ENCODE data around the gene PAPPA2.

PAPPA2 gene

GRCh38 chr1:176820391-176821031, 357.5 kb downstream of the PAPPA2 start:
- no peak for DNase-seq

- no peak for DNase-seq
These were observed 363.3 kb downstream of the PAPPA2 start for GRCh38 chr1:176826265-176826664.

- no peak for DNase-seq
These were observed 366.3 kb downstream of the PAPPA2 start for GRCh38 chr1:176829261-176829660.

- no peak for DNase-seq
These were observed 368.2 kb downstream of the PAPPA2 start for GRCh38 chr1:176831150-176831549.

- no peak for DNase-seq
These were observed 374.7 kb downstream of the PAPPA2 start for GRCh38 chr1:176837708-176838107.

- no peak for DNase-seq
These were observed 375.5 kb downstream of the PAPPA2 start for GRCh38 chr1:176838276-176838995.

- DNase-seq = no peak
These were observed 376.2 kb downstream of the PAPPA2 start for GRCh38 chr1:176839216-176839615.

GRCh38 chr1:176841238-176841637, 378.3 kb downstream of the PAPPA2 start:
- DNase-seq = no peak

GRCh38 chr1:176843352-176844297, 380.6 kb downstream of the PAPPA2 start:
- DNase-seq = no peak

- DNase-seq = no peak
These were observed 384.1 kb downstream of the PAPPA2 start for GRCh38 chr1:176847052-176847451.

- DNase-seq = no peak
These were observed 386.3 kb downstream of the PAPPA2 start for GRCh38 chr1:176849281-176849680.

- DNase-seq = no peak
These were observed 387.9 kb downstream of the PAPPA2 start for GRCh38 chr1:176850871-176851270.

- no peak for DNase-seq
These were observed 389.1 kb downstream of the PAPPA2 start for GRCh38 chr1:176852124-176852523.

- DNase-seq = no peak
These were observed 390.5 kb downstream of the PAPPA2 start for GRCh38 chr1:176853503-176853902.

GRCh38 chr1:176854121-176854520, 391.1 kb downstream of the PAPPA2 start:
- no peak for DNase-seq

GRCh38 chr1:176854758-176855745, 392.1 kb downstream of the PAPPA2 start:
- DNase-seq = no peak

- no peak for DNase-seq
These were observed 394.7 kb downstream of the PAPPA2 start for GRCh38 chr1:176857632-176858031.

GRCh38 chr1:176858433-176858916, 395.5 kb downstream of the PAPPA2 start:
- no peak for DNase-seq

GRCh38 chr1:176863613-176864012, 400.6 kb downstream of the PAPPA2 start:
- no peak for DNase-seq

GRCh38 chr1:176864211-176864610, 401.2 kb downstream of the PAPPA2 start:
- DNase-seq = no peak

- DNase-seq = no peak
These were observed 403.2 kb downstream of the PAPPA2 start for GRCh38 chr1:176866011-176866714.
